HG03469 (cell line): Measurements from ENCODE around the gene STMP1.

Experiments
- ATAC-seq: cut with Tn5 transposase; IDR thresholded peaks from one replicate; pipeline ENCODE4 v1.9.1; 2021; ENCODE audit warnings: mild to moderate bottlenecking, moderate library complexity, moderate number of reproducible peaks; ENCODE audit not compliant: unreplicated experiment

Gene STMP1

DNA sequence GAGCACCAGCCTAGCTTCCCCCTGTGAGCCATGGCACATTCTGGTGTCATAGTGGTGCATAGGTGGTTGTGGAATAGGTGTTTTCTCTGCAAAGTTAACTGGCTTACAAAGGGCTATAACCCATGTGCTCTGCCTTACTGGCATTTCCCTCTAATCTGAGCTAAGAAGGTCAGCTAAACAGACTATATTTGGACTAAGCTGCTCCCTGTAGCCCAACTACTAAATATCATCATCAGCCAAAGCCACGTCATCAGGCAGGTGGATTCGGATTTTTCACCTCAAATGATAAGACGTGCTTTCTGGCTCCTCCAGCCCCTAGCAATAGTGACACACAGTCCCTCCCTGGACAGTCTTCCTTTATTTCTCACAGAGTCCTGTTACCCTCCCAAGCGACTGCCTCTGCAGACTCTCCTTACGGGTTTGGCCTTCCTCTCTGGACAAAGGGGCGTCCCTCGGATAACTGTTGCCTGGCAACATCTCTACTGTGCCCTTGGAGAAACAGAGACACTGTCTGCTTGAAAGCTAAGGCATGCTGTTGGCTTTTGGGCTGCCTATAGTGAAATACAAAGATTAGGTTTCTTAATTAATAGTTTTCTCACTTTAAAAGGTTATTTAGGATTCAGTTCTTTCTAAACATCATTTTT is 56.6 kb downstream of the STMP1 start:
- no peak for ATAC-seq

GRCh38 chr7:135719688-135720087 is 57.4 kb downstream of the STMP1 start:
- no peak for ATAC-seq

DNA sequence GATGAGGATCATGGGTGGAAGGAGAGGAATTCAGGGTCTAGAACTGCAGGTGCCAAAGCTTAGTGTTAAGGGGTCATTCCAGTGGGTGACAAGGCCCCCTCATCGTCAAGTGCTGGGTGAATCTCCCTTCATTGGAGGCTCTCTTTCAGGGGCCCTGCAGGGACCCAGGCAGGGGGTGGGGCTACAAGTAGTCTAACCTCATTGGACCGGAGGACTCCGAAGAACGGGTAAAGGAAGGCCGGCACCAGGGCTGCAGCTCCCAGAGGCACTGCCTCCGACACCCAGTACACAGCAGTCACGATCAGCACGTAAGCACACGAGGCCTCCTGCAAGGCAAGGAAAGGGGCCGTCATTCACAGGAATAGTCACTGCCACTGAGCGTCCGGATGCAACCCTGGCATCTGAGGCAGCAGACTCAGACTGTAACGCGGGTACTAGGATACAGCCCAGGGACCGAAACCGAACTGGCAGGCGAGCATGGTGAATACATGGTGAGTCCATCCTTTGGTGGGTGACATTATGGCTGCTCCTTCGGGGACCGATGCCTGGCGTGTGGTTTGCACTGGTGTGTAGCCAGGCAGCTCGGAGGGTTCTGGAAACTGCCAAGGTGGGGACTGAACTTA is 59.0 kb downstream of the STMP1 start:
- ATAC-seq: no peak

DNA sequence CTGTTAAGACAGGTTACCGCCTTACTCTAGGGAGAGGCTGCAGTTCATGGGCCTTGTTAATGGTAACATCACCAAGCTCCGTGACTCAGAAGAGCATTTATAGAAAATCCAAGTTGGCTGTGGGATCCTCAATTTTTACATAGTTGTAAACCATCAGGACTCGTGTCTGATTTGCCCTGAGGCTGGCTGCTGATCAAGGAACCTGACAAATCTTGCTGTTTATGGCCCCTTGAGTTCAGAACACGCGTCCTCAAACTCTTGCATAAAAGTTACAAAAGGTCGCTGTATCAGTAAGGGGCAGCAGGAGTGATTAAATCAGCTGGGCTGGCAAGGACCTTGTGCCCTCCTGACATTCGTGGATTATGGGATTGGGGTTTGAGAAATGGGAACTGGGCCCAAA is 61.1 kb downstream of the STMP1 start:
- ATAC-seq: no peak
